HepG2 (cell line): ENCODE data around the gene E2F1. TPM values are rescaled to one million over a fixed set of nuclear protein-coding genes. Genes with fewer than 3 reads are reported as not detected.

Experiments used
- AHR ChIP-seq: IDR thresholded peaks from 2 replicates; pipeline ENCODE4 v1.6.1; 2018; ENCODE audit warnings: missing genetic modification reagents, missing compliant biosample characterization
- CCDC6 ChIP-seq: sonication (generic); formaldehyde crosslinking; IDR thresholded peaks from 2 replicates; pipeline ENCODE4 v1.8.1; 2022; ENCODE audit warnings: mild to moderate bottlenecking, missing genetic modification reagents, moderate library complexity
- CEBPB ChIP-seq: IDR thresholded peaks from 2 replicates; pipeline ENCODE4 v1.6.1; 2011; ENCODE audit warnings: low read depth, low read length, improper control_type of control experiment, borderline replicate concordance
- ETV5 ChIP-seq: IDR thresholded peaks from 2 replicates; pipeline ENCODE4 v1.6.1; 2018; ENCODE audit warnings: missing biosample characterization, missing genetic modification reagents, inconsistent platforms, borderline replicate concordance
- HDAC6 ChIP-seq: fragments of 200-600 bp; sonication (generic); IDR thresholded peaks from 2 replicates; pipeline ENCODE4 v1.7.0; 2017; ENCODE audit warnings: mild to moderate bottlenecking, antibody characterized with exemption, low read length, low read depth
- HNF4A ChIP-seq: sonication (generic); formaldehyde crosslinking; IDR thresholded peaks from 2 replicates; pipeline ENCODE4 v1.4.0; 2020; ENCODE audit warnings: missing genetic modification reagents
- HOXA7 ChIP-seq: sonication (generic); formaldehyde crosslinking; IDR thresholded peaks from 2 replicates; pipeline ENCODE4 v1.8.1; 2022; ENCODE audit warnings: mild to moderate bottlenecking, missing genetic modification reagents, moderate library complexity
- JUNB ChIP-seq: sonication (generic); formaldehyde crosslinking; IDR thresholded peaks from 2 replicates; pipeline ENCODE4 v1.8.0; 2022; ENCODE audit warnings: missing genetic modification reagents, mild to moderate bottlenecking, borderline replicate concordance
- KLF12 ChIP-seq: sonication (generic); formaldehyde crosslinking; IDR thresholded peaks from 2 replicates; pipeline ENCODE4 v1.4.0; 2020; ENCODE audit warnings: missing genetic modification reagents, borderline replicate concordance
- MTA3 ChIP-seq: sonication (generic); formaldehyde crosslinking; IDR thresholded peaks from 2 replicates; pipeline ENCODE4 v1.4.0; 2020; ENCODE audit warnings: missing genetic modification reagents
- MXD1 ChIP-seq: sonication (generic); formaldehyde crosslinking; IDR thresholded peaks from 2 replicates; pipeline ENCODE4 v1.4.0; 2020; ENCODE audit warnings: mild to moderate bottlenecking, missing genetic modification reagents
- PLSCR1 ChIP-seq: sonication (generic); formaldehyde crosslinking; IDR thresholded peaks from 2 replicates; pipeline ENCODE4 v1.5.0; 2020; ENCODE audit warnings: missing genetic modification reagents, mild to moderate bottlenecking, borderline replicate concordance
- RXRB ChIP-seq: IDR thresholded peaks from 2 replicates; pipeline ENCODE4 v1.6.1; 2016; ENCODE audit warnings: borderline replicate concordance, missing genetic modification reagents, missing compliant biosample characterization
- TCF7 ChIP-seq: sonication (generic); IDR thresholded peaks from 2 replicates; pipeline ENCODE4 v1.6.1; 2016; ENCODE audit warnings: antibody characterized with exemption, low read depth
- ZFP36 ChIP-seq: fragments of 150-350 bp; IDR thresholded peaks from 2 replicates; pipeline ENCODE4 v1.6.1; 2018; ENCODE audit warnings: borderline replicate concordance, low read length, low read depth; ENCODE audit not compliant: partially characterized antibody
- ZNF547 ChIP-seq: sonication (generic); formaldehyde crosslinking; IDR thresholded peaks from 2 replicates; pipeline ENCODE4 v1.5.1; 2020; ENCODE audit warnings: mild to moderate bottlenecking, missing genetic modification reagents
- ZNF639 ChIP-seq: conservative IDR thresholded peaks from 2 replicates; pipeline ENCODE4 v1.6.1; 2018; ENCODE audit warnings: missing genetic modification reagents
- ZNF672 ChIP-seq: sonication (generic); formaldehyde crosslinking; IDR thresholded peaks from 2 replicates; pipeline ENCODE4 v1.8.1; 2022; ENCODE audit warnings: missing genetic modification reagents
- polyA plus RNA-seq, 8 experiments: library from polyadenylated mRNA; depleted of rRNA in 3 of 8; stranded (reverse) in 7 of 8; unstranded in 1 of 8; fragments of >200 nt; fragmentation: Illumina TruSeq in 4 of 8; extraction: Trizol in 4 of 8; gene quantifications; 2 replicates each; pipeline versions ENCODE4 v1.2.1 to v1.2.3, GENCODE V29; 2011 to 2016; ENCODE audit warnings: low read depth in 4 of 8, missing spikeins in 1 of 8, mixed read lengths in 1 of 8; ENCODE audit not compliant: insufficient read depth in 1 of 8
- total RNA-seq, 5 experiments: library from RNA; depleted of rRNA; stranded (reverse); fragments of >200 nt; fragmentation: Illumina TruSeq; extraction: Trizol; gene quantifications; 2 replicates each; pipeline ENCODE4 v1.2.3, GENCODE V29; 2016; ENCODE audit warnings: low read depth in 1 of 5
- TF ChIP-seq, protein P1 (sequence below), 2 experiments: sonication (generic) in 1 of 2; formaldehyde crosslinking in 1 of 2; IDR thresholded peaks; 2 replicates each; pipeline versions ENCODE4 v1.4.0 to v1.6.1; 2016 to 2020; ENCODE audit warnings: borderline replicate concordance in 1 of 2, low read depth in 1 of 2, mild to moderate bottlenecking in 1 of 2, missing genetic modification reagents in 1 of 2
- TF ChIP-seq, protein P2 (sequence below): sonication (generic); formaldehyde crosslinking; IDR thresholded peaks from 2 replicates; pipeline ENCODE4 v1.8.0; 2022; ENCODE audit warnings: mild to moderate bottlenecking, missing genetic modification reagents, moderate library complexity

Gene E2F1
- total and polyA plus RNA-seq, 2 of the 13 experiments (the other 11 are each of a cell fraction or from before 2014, with no cell fraction given): 25.5 to 39.4 TPM

- TF ChIP-seq KLF12 (CRISPR knock-in tag) (peak; percentile 87), ZFP36 (no peak), ETV5 (CRISPR knock-in tag) (peak; percentile 69), MTA3 (CRISPR knock-in tag) (no peak), CEBPB (no peak), MXD1 (peak; percentile 93), HOXA7 (no peak), TCF7 (no peak), HNF4A (CRISPR knock-in tag) (no peak), ZNF547 (CRISPR knock-in tag) (peak; percentile 71; the same call in 1 of the 2 replicates), JUNB (CRISPR knock-in tag) (0 out of 2 replicates have a peak, but pooled peaks have one; percentile 74), ZNF639 (CRISPR knock-in tag) (peak; percentile 55; the same call in 1 of the 2 replicates), CCDC6 (CRISPR knock-in tag) (peak; percentile 98), ZNF672 (peak; percentile 84; the same call in 1 of the 2 replicates), PLSCR1 (no peak), RXRB (CRISPR knock-in tag) (no peak; the same call in 1 of the 2 replicates), AHR (CRISPR knock-in tag) (peak; percentile 78; the same call in 1 of the 2 replicates), HDAC6 (no peak)
- TF ChIP-seq, protein P1, sequence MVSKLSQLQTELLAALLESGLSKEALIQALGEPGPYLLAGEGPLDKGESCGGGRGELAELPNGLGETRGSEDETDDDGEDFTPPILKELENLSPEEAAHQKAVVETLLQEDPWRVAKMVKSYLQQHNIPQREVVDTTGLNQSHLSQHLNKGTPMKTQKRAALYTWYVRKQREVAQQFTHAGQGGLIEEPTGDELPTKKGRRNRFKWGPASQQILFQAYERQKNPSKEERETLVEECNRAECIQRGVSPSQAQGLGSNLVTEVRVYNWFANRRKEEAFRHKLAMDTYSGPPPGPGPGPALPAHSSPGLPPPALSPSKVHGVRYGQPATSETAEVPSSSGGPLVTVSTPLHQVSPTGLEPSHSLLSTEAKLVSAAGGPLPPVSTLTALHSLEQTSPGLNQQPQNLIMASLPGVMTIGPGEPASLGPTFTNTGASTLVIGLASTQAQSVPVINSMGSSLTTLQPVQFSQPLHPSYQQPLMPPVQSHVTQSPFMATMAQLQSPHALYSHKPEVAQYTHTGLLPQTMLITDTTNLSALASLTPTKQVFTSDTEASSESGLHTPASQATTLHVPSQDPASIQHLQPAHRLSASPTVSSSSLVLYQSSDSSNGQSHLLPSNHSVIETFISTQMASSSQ (IDR thresholded peaks at IDR 0.05; ENCODE audit: low read depth): no peak
- TF ChIP-seq, protein P1 (CRISPR knock-in tag; IDR thresholded peaks at IDR 0.05; ENCODE audit: borderline replicate concordance): peak; percentile 32; the same call in 1 of the 2 replicates
- TF ChIP-seq, protein P2, sequence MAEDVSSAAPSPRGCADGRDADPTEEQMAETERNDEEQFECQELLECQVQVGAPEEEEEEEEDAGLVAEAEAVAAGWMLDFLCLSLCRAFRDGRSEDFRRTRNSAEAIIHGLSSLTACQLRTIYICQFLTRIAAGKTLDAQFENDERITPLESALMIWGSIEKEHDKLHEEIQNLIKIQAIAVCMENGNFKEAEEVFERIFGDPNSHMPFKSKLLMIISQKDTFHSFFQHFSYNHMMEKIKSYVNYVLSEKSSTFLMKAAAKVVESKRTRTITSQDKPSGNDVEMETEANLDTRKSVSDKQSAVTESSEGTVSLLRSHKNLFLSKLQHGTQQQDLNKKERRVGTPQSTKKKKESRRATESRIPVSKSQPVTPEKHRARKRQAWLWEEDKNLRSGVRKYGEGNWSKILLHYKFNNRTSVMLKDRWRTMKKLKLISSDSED (CRISPR knock-in tag): no peak
These were observed at the start of gene E2F1 (continued) for GRCh38 chr20:33686100-33686983.
